ENCODE measurements around the gene MDN1. TPM values are rescaled to one million over a fixed set of nuclear protein-coding genes. Genes with fewer than 3 reads are reported as not detected.

The MDN1 gene
- total and polyA plus RNA-seq, 2 of the 4 experiments (the other 2 are of a cell fraction), result 7.7 to 26.7 TPM

DNA sequence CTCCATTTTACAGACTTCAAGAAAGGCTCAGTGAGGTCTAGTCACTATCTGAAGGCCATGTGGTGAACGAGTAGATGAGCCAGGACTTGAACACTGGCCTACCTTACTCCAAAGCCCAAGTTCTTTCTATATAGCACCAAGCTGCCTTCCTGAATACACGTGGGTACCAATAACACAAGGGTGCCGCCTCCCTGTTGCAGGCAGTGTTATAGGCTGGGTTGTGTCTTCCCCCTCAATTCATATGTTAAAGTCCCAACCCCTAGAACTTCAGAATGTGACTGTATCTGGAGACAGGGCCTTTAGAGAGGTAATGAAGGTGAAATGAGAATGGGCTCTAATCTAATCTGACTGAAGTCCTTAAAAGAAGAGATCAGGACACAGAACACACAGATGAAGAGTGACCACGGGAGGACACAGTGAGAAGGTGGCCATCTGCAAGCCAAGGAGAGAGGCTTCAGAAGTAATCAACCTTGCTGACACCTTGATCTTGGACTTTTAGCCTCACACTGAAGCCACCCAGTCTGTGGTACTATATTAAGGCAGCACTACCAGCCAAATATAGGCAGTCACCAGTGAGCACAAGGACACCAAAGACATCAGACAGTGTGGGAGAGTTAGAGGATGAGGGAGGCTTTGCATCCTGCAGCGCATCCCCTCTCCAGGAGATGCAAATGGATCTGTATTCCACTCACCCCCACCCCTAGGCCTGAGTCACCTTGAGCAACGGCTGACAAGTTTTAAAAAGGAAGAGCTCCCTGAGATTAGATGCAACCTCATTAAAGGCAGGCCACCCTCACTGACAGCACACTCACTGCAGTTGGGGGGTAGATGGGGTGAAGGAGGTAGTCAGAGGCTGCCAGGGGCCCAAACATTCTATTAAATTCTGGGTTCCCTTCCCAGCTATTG is 140.1 kb downstream of the MDN1 start (continued):
- no peak for TF ChIP-seq CEBPB (IDR thresholded peaks at IDR 0.05; ENCODE audit: low read depth, low read length)

DNA sequence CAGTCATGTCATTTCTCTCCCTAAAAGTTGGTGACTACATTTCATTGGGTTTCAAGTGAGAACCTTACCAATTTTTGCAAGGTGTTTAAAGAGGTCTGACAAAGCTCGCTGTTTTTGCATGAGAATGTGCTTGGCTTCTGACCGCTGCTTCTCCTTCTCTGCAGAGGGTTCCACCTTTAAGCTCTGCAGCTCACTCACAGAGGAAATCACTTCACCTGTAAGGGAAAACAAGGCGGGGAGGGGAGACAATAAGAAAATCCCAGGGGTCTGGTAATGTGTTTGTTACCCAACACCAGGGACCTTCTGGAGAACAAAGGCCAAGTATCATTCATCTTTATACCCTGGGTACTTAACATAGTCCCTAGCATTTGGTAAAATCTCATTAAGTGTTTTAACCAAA is 141.1 kb downstream of the MDN1 start:
- H4K5ac ChIP-seq (ENCODE audit: low read depth, low read length), result no peak overlapping the region
- no peak overlapping the region for H3K56ac ChIP-seq (ENCODE audit: extremely low read depth, insufficient read depth, low read length)
- intact Hi-C loops (cut with micrococcal nuclease), result no loop called here
- no peak overlapping the region for H3K9ac ChIP-seq (ENCODE audit: low read depth, low read length)
- no peak overlapping the region for H3K23ac ChIP-seq (ENCODE audit: low read depth, low read length)
- no peak overlapping the region for H3K14ac ChIP-seq (replicated peaks; ENCODE audit: low read depth, low read length)
- no peak for ATAC-seq (ENCODE audit: low read depth)
- no peak overlapping the region for H3K27ac ChIP-seq (ENCODE audit: insufficient read depth, low read length)
- no peak overlapping the region for H2AK5ac ChIP-seq (ENCODE audit: low read depth, low read length)
- DNase-seq, result no peak
- dilution Hi-C loops (cut with HindIII; ENCODE audit: low sequenced_read_pairs, unreplicated experiment), result no loop called here
- BruUV-seq (replicated peaks), result no TSS peak
- peaks cover 54% of the 10 kb centered on the region for H3K36me3 ChIP-seq (ENCODE audit: control insufficient read depth, insufficient read depth, low read length)
- POLR2A ChIA-PET (ENCODE audit: unreplicated experiment), result no interaction called here
- H3K4me1 ChIP-seq (ENCODE audit: control insufficient read depth, insufficient read depth, low read length), result peaks cover 3% of the 10 kb centered on the region; the same call in 1 of the 2 replicates
- no peak overlapping the region for H4K8ac ChIP-seq (ENCODE audit: low read depth in 2 of 2, low read length in 2 of 2)
- H2AK9ac ChIP-seq (replicated peaks; ENCODE audit: low read depth, low read length, poor library complexity), result no peak overlapping the region
- H3K9me3 ChIP-seq (ENCODE audit: control insufficient read depth, insufficient read depth, low read length), result no peaks in the 10 kb centered on the region
- H2BK120ac ChIP-seq (ENCODE audit: low read depth, low read length), result no peak overlapping the region
- H2BK20ac ChIP-seq (ENCODE audit: low read depth, low read length), result no peak overlapping the region
- H3K18ac ChIP-seq (ENCODE audit: low read depth, low read length), result no peak overlapping the region
- no peak overlapping the region for H3K4ac ChIP-seq (ENCODE audit: low read depth, low read length)
- H3K4me3 ChIP-seq (ENCODE audit: insufficient read depth, low read depth, low read length), result no peak overlapping the region
- in situ Hi-C loops (cut with MboI; ENCODE audit: low sequenced_read_pairs), result no loop called here
- no CpG with 5 or more reads among the region's 3 CpGs for WGBS, 2 experiments (ENCODE audit: extremely low coverage in 2 of 2, insufficient read length in 1 of 2)
- CTCF ChIA-PET, result interaction anchor here (0.6 kb wide), 1 partner anchor 11 kb away, joined by 4 read pairs; no protein-coding TSS in a partner anchor
- no peaks in the 10 kb centered on the region for H4K20me1 ChIP-seq (ENCODE audit: insufficient read depth, low read length)
- no peak overlapping the region for H2BK5ac ChIP-seq (ENCODE audit: low read depth, low read length, poor library complexity, severe bottlenecking)
- no peaks in the 10 kb centered on the region for H3K79me1 ChIP-seq (ENCODE audit: low read depth in 1 of 2, low read length in 2 of 2)
- H4K91ac ChIP-seq (ENCODE audit: insufficient read depth, low read depth, low read length), result no peak overlapping the region
- H2AFZ ChIP-seq (replicated peaks; ENCODE audit: low read length, poor library complexity), result no peak overlapping the region
- H3K4me2 ChIP-seq (ENCODE audit: low read depth, low read length), result no peak overlapping the region
- H3K9me1 ChIP-seq (ENCODE audit: insufficient read depth, low read length), result peaks cover 3% of the 10 kb centered on the region
- H3K27me3 ChIP-seq (ENCODE audit: control insufficient read depth, insufficient read depth, low read length), result no peaks in the 10 kb centered on the region
- H2BK15ac ChIP-seq (ENCODE audit: low read depth, low read length), result no peak overlapping the region
- no peak for TF ChIP-seq MAFK (IDR thresholded peaks at IDR 0.05; ENCODE audit: low read depth, low read length)
- no peak for TF ChIP-seq POLR2A (IDR thresholded peaks at IDR 0.05; ENCODE audit: low read depth, low read length)
- no peak for TF ChIP-seq MXI1 (IDR thresholded peaks at IDR 0.05; ENCODE audit: borderline replicate concordance, low read depth, low read length)
- no peak for TF ChIP-seq NFE2L2 (IDR thresholded peaks at IDR 0.05; ENCODE audit: low read depth, low read length)
- no peak for TF ChIP-seq RCOR1 (IDR thresholded peaks at IDR 0.05; ENCODE audit: insufficient replicate concordance, low read length)
- TF ChIP-seq CEBPB (IDR thresholded peaks at IDR 0.05; ENCODE audit: low read depth, low read length), result no peak
- TF ChIP-seq, protein P1, sequence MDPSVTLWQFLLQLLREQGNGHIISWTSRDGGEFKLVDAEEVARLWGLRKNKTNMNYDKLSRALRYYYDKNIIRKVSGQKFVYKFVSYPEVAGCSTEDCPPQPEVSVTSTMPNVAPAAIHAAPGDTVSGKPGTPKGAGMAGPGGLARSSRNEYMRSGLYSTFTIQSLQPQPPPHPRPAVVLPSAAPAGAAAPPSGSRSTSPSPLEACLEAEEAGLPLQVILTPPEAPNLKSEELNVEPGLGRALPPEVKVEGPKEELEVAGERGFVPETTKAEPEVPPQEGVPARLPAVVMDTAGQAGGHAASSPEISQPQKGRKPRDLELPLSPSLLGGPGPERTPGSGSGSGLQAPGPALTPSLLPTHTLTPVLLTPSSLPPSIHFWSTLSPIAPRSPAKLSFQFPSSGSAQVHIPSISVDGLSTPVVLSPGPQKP (IDR thresholded peaks at IDR 0.05; ENCODE audit: borderline replicate concordance, low read depth, low read length), result no peak
- no peak for TF ChIP-seq FOS (IDR thresholded peaks at IDR 0.05; ENCODE audit: low read depth, low read length)
- TF ChIP-seq RFX5 (IDR thresholded peaks at IDR 0.05; ENCODE audit: low read depth, low read length), result no peak
- TF ChIP-seq RAD21 (IDR thresholded peaks at IDR 0.05; ENCODE audit: low read length), result no peak
- no peak for TF ChIP-seq MAZ (IDR thresholded peaks at IDR 0.05; ENCODE audit: borderline replicate concordance, low read depth, low read length)
- TF ChIP-seq, protein P2, sequence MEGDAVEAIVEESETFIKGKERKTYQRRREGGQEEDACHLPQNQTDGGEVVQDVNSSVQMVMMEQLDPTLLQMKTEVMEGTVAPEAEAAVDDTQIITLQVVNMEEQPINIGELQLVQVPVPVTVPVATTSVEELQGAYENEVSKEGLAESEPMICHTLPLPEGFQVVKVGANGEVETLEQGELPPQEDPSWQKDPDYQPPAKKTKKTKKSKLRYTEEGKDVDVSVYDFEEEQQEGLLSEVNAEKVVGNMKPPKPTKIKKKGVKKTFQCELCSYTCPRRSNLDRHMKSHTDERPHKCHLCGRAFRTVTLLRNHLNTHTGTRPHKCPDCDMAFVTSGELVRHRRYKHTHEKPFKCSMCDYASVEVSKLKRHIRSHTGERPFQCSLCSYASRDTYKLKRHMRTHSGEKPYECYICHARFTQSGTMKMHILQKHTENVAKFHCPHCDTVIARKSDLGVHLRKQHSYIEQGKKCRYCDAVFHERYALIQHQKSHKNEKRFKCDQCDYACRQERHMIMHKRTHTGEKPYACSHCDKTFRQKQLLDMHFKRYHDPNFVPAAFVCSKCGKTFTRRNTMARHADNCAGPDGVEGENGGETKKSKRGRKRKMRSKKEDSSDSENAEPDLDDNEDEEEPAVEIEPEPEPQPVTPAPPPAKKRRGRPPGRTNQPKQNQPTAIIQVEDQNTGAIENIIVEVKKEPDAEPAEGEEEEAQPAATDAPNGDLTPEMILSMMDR (conservative IDR thresholded peaks at IDR 0.05; ENCODE audit: low read depth, low read length), result no peak
